ENCODE results near the gene SYNPO2. TPM values are rescaled to one million over a fixed set of nuclear protein-coding genes. Genes with fewer than 3 reads are reported as not detected.

Gene SYNPO2
- total and polyA plus RNA-seq, 2 donors (not counting 1 experiment from before 2014, with no cell fraction given) = 0.03 to 0.20 TPM

DNA sequence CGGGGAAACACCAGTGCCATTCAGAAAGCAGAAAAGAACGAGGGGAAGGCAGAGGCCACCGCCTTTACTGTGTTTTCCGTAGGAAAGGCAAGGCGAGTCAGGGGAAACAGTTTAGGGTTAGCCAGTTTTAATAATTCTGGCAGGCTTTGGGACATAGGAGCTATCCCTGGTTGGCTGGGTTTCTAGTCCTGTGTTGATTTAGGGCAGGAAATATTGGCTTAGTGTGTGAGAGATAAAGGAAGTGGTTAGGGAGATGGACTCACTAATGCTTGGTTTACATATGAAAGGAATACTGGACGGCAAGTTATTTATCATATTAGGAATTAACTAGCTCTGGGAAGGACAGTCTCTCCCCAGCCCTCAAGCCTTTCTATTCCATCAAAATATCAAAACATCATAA lies 53.1 kb downstream of the SYNPO2 start:
- Histone ChIP-seq H4K20me1 (ENCODE audit: control insufficient read depth, insufficient read depth, low read length, poor library complexity, severe bottlenecking) (no peaks in the 10 kb centered on the region), H3K79me2 (ENCODE audit: control insufficient read depth, insufficient read depth, low read length) (no peaks in the 10 kb centered on the region), H3K9ac (ENCODE audit: low read length) (no peak overlapping the region), H3K4me2 (replicated peaks; ENCODE audit: low read depth, low read length, poor library complexity, severe bottlenecking) (no peak overlapping the region), H3K27ac (ENCODE audit: low read length in 2 of 2) (no peak overlapping the region), H3K27me3 (replicated peaks in 1 of 4; ENCODE audit: control extremely low read depth in 1 of 4, control insufficient read depth in 3 of 4, insufficient read depth in 4 of 4, low read length in 3 of 4) (peaks cover 0 to 6% (median 1%) of the 10 kb centered on the region in 4 experiments), H3K4me3 (ENCODE audit: control extremely low read depth in 1 of 5, extremely low read depth in 1 of 5, insufficient read depth in 1 of 5, low read depth in 2 of 5, low read length in 4 of 5) (no peak overlapping the region), H2AFZ (ENCODE audit: insufficient read depth, low read depth, low read length, poor library complexity, severe bottlenecking) (no peak overlapping the region), H3K9me3 (ENCODE audit: control extremely low read depth in 1 of 3, control insufficient read depth in 2 of 3, insufficient read depth in 1 of 3, low read length in 2 of 3) (no peaks in the 10 kb centered on the region), H3K36me3 (replicated peaks in 1 of 2; ENCODE audit: control extremely low read depth in 1 of 2, control insufficient read depth in 1 of 2, extremely low read depth in 1 of 2, insufficient read depth in 2 of 2, low read length in 1 of 2) (no peaks in the 10 kb centered on the region), H3K4me1 (ENCODE audit: control insufficient read depth in 2 of 2, insufficient read depth in 2 of 2, low read length in 2 of 2) (no peaks in the 10 kb centered on the region)
- ChIA-PET POLR2A (no interaction called here), CTCF (no interaction called here)
- Mint-ChIP-seq H3K4me1 (no peaks in the 10 kb centered on the region), H3K27me3 (peaks cover 26% of the 10 kb centered on the region), H3K27ac (no peak overlapping the region), H3K9me3 (ENCODE audit: insufficient read depth) (no peaks in the 10 kb centered on the region), H3K4me3 (no peak overlapping the region)
- TF ChIP-seq, protein P1, sequence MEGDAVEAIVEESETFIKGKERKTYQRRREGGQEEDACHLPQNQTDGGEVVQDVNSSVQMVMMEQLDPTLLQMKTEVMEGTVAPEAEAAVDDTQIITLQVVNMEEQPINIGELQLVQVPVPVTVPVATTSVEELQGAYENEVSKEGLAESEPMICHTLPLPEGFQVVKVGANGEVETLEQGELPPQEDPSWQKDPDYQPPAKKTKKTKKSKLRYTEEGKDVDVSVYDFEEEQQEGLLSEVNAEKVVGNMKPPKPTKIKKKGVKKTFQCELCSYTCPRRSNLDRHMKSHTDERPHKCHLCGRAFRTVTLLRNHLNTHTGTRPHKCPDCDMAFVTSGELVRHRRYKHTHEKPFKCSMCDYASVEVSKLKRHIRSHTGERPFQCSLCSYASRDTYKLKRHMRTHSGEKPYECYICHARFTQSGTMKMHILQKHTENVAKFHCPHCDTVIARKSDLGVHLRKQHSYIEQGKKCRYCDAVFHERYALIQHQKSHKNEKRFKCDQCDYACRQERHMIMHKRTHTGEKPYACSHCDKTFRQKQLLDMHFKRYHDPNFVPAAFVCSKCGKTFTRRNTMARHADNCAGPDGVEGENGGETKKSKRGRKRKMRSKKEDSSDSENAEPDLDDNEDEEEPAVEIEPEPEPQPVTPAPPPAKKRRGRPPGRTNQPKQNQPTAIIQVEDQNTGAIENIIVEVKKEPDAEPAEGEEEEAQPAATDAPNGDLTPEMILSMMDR (IDR thresholded peaks at IDR 0.05) = no peak
- no peak for TF ChIP-seq EZH2 (IDR thresholded peaks at IDR 0.05; ENCODE audit: borderline replicate concordance, insufficient read depth, low read depth, low read length, poor library complexity, severe bottlenecking)
- ATAC-seq (ENCODE audit: low read depth) (no peak), DNase-seq (no peak)
- intact Hi-C loops (cut with micrococcal nuclease) = no loop called here
- 98% methylated on average over 5 of the region's 6 CpGs for WGBS (ENCODE audit: insufficient coverage)

DNA sequence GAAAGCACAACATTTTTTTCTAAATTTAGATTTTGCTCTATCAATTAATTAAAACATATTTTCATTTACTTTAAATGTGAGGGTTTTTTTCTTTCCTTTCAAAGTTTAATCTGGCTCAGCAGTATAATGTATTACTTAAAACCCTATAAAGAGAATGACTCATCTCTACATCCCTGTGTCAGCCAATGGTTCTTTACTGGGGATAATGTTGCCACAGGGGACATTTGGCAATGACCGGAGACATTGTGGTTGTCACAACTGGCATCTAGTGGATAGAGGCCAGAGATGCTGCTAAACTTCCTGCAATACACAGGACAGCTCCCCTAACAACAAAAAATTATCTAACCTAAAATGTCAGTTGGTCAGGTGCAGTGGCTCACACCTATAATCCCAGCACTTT lies 53.8 kb downstream of the SYNPO2 start:
- no peaks in the 10 kb centered on the region for H3K9me3 Mint-ChIP-seq (ENCODE audit: insufficient read depth)
- Histone ChIP-seq H3K4me2 (replicated peaks; ENCODE audit: low read depth, low read length, poor library complexity, severe bottlenecking) (no peak overlapping the region), H3K79me2 (ENCODE audit: control insufficient read depth, insufficient read depth, low read length) (no peaks in the 10 kb centered on the region), H3K36me3 (replicated peaks in 1 of 2; ENCODE audit: control extremely low read depth in 1 of 2, control insufficient read depth in 1 of 2, extremely low read depth in 1 of 2, insufficient read depth in 2 of 2, low read length in 1 of 2) (no peaks in the 10 kb centered on the region), H2AFZ (ENCODE audit: insufficient read depth, low read depth, low read length, poor library complexity, severe bottlenecking) (no peak overlapping the region), H3K4me1 (ENCODE audit: control insufficient read depth in 2 of 2, insufficient read depth in 2 of 2, low read length in 2 of 2) (no peaks in the 10 kb centered on the region), H4K20me1 (ENCODE audit: control insufficient read depth, insufficient read depth, low read length, poor library complexity, severe bottlenecking) (no peaks in the 10 kb centered on the region), H3K9ac (ENCODE audit: low read length) (no peak overlapping the region), H3K27me3 (replicated peaks in 1 of 4; ENCODE audit: control extremely low read depth in 1 of 4, control insufficient read depth in 3 of 4, insufficient read depth in 4 of 4, low read length in 3 of 4) (peaks cover 0 to 6% (median 1%) of the 10 kb centered on the region in 4 experiments), H3K9me3 (ENCODE audit: control extremely low read depth in 1 of 3, control insufficient read depth in 2 of 3, insufficient read depth in 1 of 3, low read length in 2 of 3) (no peaks in the 10 kb centered on the region), H3K27ac (ENCODE audit: low read length in 2 of 2) (no peak overlapping the region), H3K4me3 (ENCODE audit: control extremely low read depth in 1 of 5, extremely low read depth in 1 of 5, insufficient read depth in 1 of 5, low read depth in 2 of 5, low read length in 4 of 5) (no peak overlapping the region)
- intact Hi-C loops (cut with micrococcal nuclease) = no loop called here
- ATAC-seq (ENCODE audit: low read depth) (no peak), DNase-seq (no peak)
- ChIA-PET POLR2A (no interaction called here), CTCF (no interaction called here)
- no peak for TF ChIP-seq EZH2 (IDR thresholded peaks at IDR 0.05; ENCODE audit: borderline replicate concordance, insufficient read depth, low read depth, low read length, poor library complexity, severe bottlenecking)
- TF ChIP-seq, protein P1 (IDR thresholded peaks at IDR 0.05) = no peak
- no peak overlapping the region for H3K4me3 Mint-ChIP-seq
- no CpG with 5 or more reads among the region's 1 CpG for WGBS (ENCODE audit: insufficient coverage)
- H3K27me3 Mint-ChIP-seq = peaks cover 27% of the 10 kb centered on the region
- no peak overlapping the region for H3K27ac Mint-ChIP-seq
- no peaks in the 10 kb centered on the region for H3K4me1 Mint-ChIP-seq

Data from B cell (primary cell).